Posterior vena cava (tissue), 2 donors: ENCODE results near the gene ZSWIM8. TPM values are rescaled to one million over a fixed set of nuclear protein-coding genes. Genes with fewer than 3 reads are reported as not detected.
"Not testable (repeated sequence)": the region's sequence is repeated elsewhere in the genome, so short reads cannot be mapped to it uniquely, and the experiment has no call there.

ENCODE experiments used
- DNase-seq: peaks from one replicate; pipeline ENCODE4 v3.0.0-alpha.2; 2020; ENCODE audit warnings: low spot score
- intact Hi-C, 2 donors: fragments of 100-400 bp; cut with DNase I; formaldehyde crosslinking; loops; one replicate each; pipeline versions ENCODE4 v1.14.1 to v1.14.2; 2022 to 2023
- long read RNA-seq, 2 donors: library from polyadenylated mRNA; unstranded; transcript quantifications; one replicate each; pipeline ENCODE4 v2.0.0, GENCODE V29; 2020 to 2021
- total RNA-seq, 2 donors: library from RNA; stranded (reverse); fragmentation: NEBNext Ultra II Directional; extraction: Animal tissue kit (Norgen Biotek cat#: 25700); gene quantifications; one replicate each; pipeline ENCODE4 v1.2.1, GENCODE V29; 2021
- donor health status: DM: yes; HTN: yes; CAD: no.
- donor health status: DM: yes; HTN: yes; CAD: no.

ZSWIM8 gene, protein sequence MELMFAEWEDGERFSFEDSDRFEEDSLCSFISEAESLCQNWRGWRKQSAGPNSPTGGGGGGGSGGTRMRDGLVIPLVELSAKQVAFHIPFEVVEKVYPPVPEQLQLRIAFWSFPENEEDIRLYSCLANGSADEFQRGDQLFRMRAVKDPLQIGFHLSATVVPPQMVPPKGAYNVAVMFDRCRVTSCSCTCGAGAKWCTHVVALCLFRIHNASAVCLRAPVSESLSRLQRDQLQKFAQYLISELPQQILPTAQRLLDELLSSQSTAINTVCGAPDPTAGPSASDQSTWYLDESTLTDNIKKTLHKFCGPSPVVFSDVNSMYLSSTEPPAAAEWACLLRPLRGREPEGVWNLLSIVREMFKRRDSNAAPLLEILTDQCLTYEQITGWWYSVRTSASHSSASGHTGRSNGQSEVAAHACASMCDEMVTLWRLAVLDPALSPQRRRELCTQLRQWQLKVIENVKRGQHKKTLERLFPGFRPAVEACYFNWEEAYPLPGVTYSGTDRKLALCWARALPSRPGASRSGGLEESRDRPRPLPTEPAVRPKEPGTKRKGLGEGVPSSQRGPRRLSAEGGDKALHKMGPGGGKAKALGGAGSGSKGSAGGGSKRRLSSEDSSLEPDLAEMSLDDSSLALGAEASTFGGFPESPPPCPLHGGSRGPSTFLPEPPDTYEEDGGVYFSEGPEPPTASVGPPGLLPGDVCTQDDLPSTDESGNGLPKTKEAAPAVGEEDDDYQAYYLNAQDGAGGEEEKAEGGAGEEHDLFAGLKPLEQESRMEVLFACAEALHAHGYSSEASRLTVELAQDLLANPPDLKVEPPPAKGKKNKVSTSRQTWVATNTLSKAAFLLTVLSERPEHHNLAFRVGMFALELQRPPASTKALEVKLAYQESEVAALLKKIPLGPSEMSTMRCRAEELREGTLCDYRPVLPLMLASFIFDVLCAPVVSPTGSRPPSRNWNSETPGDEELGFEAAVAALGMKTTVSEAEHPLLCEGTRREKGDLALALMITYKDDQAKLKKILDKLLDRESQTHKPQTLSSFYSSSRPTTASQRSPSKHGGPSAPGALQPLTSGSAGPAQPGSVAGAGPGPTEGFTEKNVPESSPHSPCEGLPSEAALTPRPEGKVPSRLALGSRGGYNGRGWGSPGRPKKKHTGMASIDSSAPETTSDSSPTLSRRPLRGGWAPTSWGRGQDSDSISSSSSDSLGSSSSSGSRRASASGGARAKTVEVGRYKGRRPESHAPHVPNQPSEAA (N-terminal part only)
- total RNA-seq = 10 to 100 TPM; 73.4 to 92.0 TPM
- long read RNA-seq, donor 1, partial matches to known transcripts = 12 of 21 reads
- long read RNA-seq, donor 1, other reads (novel, unspliced or antisense) = 9 of 21 reads
- long read RNA-seq, donor 2, partial matches to known transcripts = 27 of 36 reads
- long read RNA-seq, donor 2, other reads (novel, unspliced or antisense) = 9 of 36 reads

DNA sequence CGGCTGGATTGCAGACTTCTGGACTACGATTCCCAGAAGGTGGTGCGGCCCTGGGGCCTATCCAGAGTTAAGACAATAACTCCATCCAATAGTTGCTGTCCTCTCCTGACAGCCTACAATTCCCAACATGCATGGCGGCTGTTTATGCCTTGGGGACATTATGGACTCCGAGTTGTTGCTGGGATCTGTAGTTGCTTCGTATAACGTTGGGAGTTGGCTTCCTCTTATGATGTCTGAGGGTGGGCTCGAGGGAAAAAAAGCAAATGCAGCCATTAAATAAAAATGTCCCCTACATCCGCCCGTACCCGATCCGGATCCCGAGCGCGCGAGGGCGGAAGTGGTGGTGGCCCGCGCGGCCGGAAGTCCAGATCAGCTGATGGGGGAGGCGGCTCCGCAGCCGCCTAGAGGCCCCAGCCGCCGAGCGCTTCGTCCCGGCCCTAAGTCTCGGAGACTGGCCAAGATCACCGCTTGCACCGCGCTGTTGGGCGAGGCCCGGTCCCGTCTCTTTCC is at the start of gene ZSWIM8:
ZSWIM8 (plus strand) TSS at position 396 of the 510 bp plus-strand sequence. CDS start 273 bp downstream, outside the sequence.
- DNase-seq = peak; percentile 97
- intact Hi-C loops = no loop called here

DNA sequence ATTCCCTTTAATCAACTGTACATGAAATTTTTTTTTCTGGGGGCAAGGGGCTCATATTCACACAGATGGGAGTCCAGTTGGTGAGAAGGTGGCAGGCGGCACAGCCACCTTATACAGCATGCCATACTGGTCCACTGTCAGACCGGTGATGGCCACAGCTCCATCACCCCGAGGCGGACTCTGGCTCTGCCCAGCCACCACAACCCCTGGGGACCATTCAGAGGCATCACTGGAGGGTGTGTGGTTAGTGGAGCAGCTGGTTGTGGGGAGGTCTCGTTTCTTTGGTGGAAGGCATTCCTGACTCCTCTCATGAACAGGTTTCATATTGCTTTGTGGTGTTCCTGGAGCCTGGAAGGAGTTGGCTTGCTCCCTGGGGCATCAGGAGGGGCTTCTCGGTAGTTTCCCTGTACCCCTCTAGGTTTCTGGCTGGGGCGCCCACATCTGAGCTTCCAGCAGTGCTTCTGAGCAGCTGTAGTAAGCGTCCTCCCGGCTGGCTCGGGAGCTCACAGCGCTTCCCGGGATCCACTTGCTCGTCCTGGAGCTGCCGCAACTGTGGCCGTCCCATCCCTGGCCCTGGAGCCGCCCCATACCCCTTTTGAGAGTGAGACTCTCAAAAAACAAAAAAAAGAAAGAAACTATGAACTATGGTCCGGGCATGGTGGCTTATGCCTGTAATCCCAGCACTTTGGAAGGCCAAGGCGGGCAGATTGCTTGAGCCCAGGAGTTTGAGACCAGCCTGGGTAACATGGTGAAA is 44.7 kb upstream of the ZSWIM8 start:
- DNase-seq, intact Hi-C loops: not testable (repeated sequence)

DNA sequence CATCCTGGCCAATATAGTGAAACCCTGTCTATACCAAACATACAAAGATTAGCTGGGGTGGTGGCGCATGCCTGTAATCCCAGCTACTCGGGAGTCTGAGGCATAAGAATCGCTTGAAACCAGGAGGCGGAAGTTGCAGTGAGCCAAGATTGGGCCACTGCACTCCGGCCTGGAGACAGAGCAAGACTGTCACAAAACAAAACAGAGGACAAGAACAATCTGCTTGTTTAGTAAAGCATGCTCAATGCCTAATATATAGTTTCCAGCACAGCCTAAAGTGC is 43.0 kb upstream of the ZSWIM8 start:
- DNase-seq = no peak
- intact Hi-C loops = no loop called here

DNA sequence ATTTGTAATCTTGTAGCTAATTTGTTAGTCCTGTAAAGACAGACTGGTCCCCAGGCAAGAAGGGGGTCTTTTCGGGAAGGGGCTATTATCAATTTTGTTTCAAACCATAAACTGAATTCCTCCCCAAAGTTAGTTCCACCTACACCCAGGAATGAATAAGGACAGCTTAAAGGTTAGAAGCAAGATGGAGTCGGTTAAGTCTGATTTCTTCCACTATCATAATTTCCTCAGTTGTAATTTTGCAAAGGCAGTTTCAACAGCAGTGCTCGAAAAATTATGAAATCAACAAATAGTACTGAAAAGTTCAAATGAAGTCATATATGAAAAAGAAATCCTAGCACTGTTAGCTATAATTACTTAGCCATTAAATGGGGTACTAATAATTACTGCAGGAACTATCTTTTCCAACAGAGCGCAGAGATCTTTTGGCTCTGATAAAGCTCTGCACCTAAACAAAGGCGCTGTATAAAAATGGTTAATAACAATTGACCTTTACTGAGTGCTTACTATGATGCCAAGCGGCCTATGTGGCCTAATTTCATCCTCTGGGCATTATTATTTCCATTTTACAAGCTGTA is 42.0 kb upstream of the ZSWIM8 start:
- no peak for DNase-seq
- intact Hi-C loops = no loop called here

DNA sequence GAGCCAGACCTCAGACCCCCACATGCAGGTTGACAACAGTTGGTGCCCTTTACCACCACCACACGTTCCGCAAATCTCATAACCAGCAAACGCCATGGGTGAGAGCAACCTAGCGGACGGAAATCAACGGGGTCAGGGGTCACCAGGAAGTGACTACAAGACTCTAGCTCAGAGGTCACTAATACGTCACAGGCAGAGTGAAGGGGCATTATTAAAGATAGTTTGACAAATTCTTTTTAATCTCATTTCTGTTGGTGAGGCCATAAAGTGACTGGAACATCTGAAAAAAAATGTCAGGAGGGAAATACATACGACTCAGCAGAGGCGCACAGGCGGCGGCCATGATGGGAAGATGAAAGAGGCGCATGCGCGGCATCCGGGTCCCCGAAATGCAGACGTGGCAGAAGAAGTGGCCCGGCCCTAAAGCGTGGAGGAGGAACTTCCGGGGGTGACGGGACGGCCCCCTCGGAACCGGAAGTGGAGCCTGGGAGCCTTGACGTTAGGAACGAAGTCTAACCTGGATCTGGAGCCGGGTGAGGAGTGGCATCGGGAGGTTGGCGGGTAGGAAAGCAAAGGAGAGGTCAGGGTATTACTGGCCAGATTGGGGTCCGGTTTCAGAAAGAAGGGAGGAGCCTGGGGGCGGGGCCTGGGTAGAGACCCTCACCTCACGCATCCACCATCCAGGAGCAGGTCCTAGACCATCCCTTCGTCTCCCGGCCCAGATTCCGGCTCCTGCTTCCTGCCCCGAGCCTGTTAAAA is 41.3 kb upstream of the ZSWIM8 start, which contains the start of gene SEC24C:
SEC24C (plus strand) TSS at position 468 of the 759 bp plus-strand sequence. CDS start 2,461 bp downstream, outside the sequence.
- peak; percentile 99 for DNase-seq
- intact Hi-C loops = no loop called here

DNA sequence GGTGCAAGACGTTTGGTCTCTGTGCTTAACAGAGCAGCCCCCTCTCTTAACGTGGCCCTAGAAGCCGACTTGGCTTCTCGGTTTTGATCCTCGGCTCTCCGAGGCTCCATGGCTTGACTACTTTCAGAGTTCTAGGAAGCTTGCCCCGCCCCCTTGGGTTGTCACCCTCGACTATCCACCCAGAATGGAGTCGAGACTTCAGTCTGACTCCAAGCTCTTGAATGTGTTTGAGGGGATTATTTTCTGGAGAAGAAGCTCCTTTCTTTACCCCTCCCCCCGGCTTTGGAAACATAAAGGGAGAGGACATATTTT is 40.8 kb upstream of the ZSWIM8 start:
- intact Hi-C loops = no loop called here
- peak; percentile 86 for DNase-seq

DNA sequence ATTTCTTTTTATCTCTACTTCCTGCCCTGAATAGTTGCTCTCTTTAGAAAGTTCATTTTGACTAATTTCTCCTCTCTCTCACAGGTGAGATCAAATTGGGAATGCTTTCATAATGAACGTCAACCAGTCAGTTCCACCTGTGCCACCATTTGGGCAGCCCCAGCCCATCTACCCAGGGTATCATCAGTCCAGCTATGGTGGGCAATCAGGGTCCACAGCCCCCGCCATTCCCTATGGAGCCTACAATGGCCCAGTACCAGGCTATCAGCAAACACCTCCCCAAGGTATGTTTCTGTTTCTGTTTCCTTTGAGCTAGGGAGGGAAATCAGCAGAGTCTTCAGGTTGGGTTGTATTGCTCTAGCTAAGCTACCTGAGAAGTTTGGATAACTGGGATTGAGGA is 38.7 kb upstream of the ZSWIM8 start:
- no peak for DNase-seq
- intact Hi-C loops = no loop called here

DNA sequence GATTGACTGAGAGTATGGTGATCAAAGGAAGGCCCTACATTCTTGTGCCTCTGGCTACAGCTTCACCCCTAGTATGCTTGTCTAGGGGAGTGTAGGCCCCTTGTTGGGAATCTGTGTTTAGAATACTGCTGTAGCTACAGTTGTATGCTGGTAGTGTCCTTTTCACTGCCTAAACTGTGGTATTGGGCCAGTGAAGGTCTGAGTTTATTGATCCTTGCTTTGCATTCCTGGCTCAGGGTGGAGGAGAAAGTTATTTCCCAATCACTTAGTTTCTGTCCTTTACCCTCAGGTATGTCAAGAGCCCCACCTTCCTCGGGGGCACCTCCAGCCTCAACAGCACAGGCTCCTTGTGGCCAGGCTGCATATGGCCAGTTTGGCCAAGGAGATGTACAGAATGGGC is 34.6 kb upstream of the ZSWIM8 start:
- intact Hi-C loops = no loop called here
- DNase-seq = no peak

DNA sequence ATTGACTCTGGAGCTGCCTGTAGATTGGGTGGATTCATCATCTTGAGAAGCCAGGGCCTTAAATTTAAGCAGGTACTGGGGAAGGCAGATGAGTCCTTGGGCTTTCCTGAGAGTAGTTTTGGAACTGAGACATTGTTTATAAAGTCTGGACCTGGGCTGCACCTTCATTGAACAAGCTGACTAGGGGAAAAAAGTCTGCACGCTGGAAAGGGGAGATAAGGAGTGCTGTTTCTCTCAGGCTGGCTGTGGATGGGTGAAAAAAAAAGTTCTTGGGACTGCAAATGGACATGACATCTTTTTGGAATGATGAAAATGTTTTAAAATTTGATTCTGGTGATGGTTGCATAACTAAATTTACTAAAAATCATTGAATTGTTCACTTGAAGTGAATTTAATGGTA is 29.2 kb upstream of the ZSWIM8 start:
- no peak for DNase-seq
- intact Hi-C loops = no loop called here

DNA sequence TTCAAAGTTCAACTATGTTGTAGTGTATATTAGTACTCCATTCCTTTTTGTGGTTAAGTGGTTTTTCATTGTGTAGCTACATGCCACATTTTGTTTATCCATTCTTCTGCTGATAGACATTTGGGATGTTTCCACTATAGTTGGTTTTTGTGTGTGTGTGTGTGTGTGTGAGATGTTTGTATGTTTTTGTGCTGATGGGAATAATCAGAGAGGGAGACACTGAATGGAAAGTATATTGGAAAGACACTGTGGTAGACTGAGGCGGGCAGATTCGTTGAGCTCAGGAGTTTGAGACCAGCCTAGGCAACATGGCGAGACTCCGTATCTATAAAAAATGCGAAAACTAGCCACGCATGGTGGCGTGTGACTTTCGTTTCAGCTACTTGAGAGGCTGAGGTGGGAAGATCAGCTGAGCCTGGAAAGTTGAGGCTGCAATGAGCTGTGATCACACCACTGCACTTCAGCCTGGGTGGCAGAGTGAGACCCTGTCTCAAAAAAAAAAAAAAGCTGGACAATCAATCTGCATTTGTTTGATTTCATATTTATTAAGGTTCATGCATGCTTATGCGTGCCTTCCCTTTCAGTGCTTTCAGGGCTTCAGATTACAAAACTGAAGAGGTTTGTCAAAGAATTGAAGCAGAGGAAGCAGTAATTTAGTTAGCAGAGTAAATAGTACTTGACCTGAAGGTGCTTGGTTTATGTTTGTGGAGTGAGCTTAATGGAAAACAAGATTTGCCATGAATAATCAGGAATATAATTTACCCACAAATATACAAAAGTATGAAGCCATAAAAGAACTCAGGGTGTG is 26.5 kb upstream of the ZSWIM8 start:
- intact Hi-C loops = no loop called here
- DNase-seq = no peak

DNA sequence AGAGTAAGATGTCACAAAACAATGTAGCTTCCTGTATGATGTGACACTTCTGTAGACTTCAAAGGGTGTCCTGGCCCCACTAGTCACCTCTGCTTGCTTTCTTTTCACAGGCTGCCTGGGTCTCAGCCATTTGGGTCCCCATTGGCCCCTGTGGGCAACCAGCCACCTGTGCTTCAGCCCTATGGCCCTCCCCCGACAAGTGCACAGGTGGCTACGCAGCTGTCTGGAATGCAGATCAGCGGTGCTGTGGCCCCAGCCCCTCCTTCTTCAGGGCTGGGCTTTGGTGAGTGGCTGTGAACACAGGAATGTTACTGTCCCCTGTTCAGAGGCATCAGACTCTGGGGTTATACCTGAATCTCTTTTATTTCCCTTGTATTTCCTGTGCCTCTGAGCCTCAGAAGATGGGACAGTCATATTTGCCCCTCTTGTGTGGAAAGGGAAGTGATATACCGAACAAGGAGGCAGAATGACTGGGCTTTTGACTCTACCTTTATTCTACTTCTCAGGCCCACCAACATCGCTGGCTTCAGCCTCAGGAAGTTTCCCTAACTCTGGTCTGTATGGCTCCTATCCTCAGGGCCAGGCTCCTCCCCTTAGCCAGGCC is 25.8 kb upstream of the ZSWIM8 start:
- DNase-seq = no peak
- intact Hi-C loops = no loop called here

DNA sequence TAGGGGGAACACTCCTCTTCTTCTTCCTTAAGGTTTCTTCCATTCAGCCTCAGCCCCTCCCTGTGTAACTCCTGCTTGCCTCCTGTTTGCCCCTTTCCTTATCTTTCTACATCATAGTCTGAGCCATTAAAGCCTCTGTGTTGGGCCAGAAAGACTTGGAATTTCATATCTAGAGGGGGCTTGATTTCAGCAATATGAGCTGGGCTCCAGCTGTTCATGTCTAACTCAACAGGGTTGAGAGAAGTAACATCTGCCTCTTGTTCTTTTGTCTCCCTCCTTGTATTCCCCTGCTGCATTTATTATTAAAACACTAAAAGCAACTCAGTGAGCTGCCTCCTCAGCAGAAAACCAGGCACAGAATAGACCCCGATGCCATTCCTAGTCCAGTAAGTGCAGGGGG is 23.6 kb upstream of the ZSWIM8 start:
- no peak for DNase-seq
- intact Hi-C loops = no loop called here

DNA sequence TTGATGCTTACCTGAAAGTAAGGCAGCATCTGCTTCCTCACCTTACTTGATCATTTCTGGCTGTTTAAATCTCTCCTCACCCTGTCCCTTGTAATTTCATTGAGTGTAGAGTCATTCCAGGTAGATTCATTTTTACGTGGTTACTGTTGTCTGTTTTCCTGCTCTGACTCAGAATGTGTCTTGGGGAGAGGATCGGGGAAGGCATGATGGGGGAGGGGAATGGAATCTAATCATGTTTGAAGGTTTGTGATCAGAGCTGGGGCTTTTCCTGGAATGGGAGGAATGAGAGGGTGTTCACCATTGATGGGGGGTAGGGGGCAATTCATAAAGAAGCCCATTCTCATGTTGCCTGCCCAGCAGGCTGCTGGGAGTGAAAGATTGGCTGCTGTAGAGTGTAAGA is 22.5 kb upstream of the ZSWIM8 start:
- DNase-seq = no peak
- intact Hi-C loops = no loop called here

DNA sequence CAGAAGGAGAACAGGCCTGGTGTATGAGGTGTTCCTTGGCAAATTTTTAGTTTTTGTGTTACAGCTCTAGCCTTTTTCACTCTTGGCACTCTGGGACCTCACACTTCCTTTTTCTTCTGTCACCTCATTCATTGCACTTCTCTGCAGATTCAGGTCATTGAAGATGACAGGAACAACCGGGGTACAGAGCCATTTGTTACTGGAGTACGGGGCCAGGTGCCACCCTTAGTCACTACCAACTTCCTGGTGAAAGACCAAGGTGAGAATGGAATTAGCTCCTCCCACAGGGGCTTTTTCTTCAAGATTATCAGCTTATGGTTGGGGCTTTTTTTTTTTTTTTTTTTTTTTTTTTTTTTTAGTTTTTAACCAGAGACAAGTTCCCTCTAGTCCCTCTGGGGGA is 22.1 kb upstream of the ZSWIM8 start:
- no peak for DNase-seq
- intact Hi-C loops = no loop called here

DNA sequence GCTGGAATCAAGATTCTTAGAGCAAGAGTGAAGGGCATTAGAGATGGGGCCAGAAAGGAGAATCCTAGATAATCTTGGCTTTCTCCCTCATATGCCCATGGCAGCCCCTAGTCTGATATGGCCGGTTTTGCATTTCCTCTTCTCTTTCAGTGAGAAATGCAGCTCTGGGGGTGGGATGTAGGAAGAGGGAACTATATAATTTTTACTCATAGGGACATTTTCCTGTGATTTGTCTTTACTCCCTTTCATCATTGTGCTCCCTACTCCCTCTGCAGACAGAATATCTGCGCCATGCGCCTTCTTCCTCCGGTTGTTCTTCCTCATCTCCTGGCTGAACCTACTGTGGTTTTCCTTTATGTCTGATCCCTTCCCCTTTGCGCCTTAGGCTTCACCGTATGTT is 20.3 kb upstream of the ZSWIM8 start:
- DNase-seq = no peak
- intact Hi-C loops = no loop called here

DNA sequence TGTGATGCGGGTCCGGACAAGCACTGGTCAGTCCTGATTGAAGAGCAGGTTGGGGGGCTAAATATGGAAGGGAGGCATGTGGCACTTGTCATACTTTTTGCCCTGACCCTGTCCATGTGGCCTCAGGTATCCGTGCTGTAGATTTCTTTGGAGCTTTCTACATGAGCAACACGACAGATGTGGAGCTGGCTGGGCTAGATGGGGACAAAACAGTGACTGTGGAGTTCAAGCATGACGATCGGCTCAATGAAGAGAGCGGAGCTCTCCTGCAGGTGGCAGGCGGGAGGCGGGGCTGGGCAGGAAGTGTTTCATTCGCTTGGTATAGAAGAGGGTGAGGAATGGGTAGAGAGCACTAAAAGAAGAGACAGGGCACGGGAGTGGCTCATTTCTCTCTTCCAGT is 16.5 kb upstream of the ZSWIM8 start:
- intact Hi-C loops = no loop called here
- no peak for DNase-seq

DNA sequence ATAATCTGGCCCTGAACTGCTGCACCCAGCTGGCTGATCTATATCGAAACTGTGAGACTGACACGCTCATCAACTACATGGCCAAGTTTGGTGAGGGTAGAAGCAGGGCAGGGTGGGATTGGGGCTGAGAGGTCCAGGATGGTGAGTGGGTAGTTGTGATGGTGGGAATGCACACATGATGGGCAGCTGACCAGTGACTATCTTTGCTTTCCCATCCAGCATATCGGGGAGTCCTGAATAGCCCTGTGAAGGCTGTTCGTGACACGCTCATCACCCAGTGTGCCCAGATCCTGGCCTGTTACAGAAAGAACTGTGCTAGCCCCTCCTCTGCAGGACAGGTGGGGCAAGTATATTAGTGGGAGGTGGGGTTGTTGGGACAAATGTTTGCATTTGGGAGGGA is 16.0 kb upstream of the ZSWIM8 start:
- no peak for DNase-seq
- intact Hi-C loops = no loop called here
